GM23338 (cell line): ENCODE data around the gene CFAP100.

ENCODE experiments used
- CREB1 ChIP-seq: fragments of 250-450 bp; sonication (Bioruptor Pico); IDR thresholded peaks from 2 replicates; pipeline ENCODE4 v1.5.0; 2020; ENCODE audit warnings: low read depth, mild to moderate bottlenecking, moderate library complexity
- CTCF ChIP-seq, 2 experiments: fragments of 200-600 bp in 1 of 2; sonication (generic) in 1 of 2; conservative IDR thresholded peaks; 2 replicates each; pipeline versions ENCODE4 v1.5.1 to v1.6.1; 2016 to 2017; ENCODE audit warnings: antibody characterized with exemption in 2 of 2, low read depth in 2 of 2, mild to moderate bottlenecking in 2 of 2, moderate library complexity in 1 of 2
- ETS1 ChIP-seq: IDR thresholded peaks from 2 replicates; pipeline ENCODE4 v1.6.1; 2016; ENCODE audit warnings: antibody characterized with exemption
- EZH2 ChIP-seq: fragments of 200-600 bp; sonication (generic); IDR thresholded peaks from one replicate; pipeline ENCODE4 v1.8.0; 2017; ENCODE audit warnings: antibody characterized with exemption, mild to moderate bottlenecking, low read depth; ENCODE audit not compliant: unreplicated experiment
- EZH2phosphoT487 ChIP-seq: fragments of 200-600 bp; sonication (generic); IDR thresholded peaks from one replicate; pipeline ENCODE4 v1.8.1; 2018; ENCODE audit warnings: antibody characterized with exemption; ENCODE audit not compliant: unreplicated experiment
- JUNB ChIP-seq: IDR thresholded peaks from one replicate; pipeline ENCODE4 v1.6.1; 2016; ENCODE audit warnings: antibody characterized with exemption; ENCODE audit not compliant: unreplicated experiment
- NANOG ChIP-seq: IDR thresholded peaks from 2 replicates; pipeline ENCODE4 v1.6.1; 2016; ENCODE audit warnings: antibody characterized with exemption, borderline replicate concordance
- POLR2AphosphoS5 ChIP-seq: IDR thresholded peaks from 2 replicates; pipeline ENCODE4 v1.6.1; 2016; ENCODE audit warnings: antibody characterized with exemption, low read depth
- REST ChIP-seq: IDR thresholded peaks from one replicate; pipeline ENCODE4 v1.6.1; 2018; ENCODE audit warnings: antibody characterized with exemption; ENCODE audit not compliant: unreplicated experiment
- STAT1 ChIP-seq: IDR thresholded peaks from one replicate; pipeline ENCODE4 v1.6.1; 2016; ENCODE audit warnings: antibody characterized with exemption; ENCODE audit not compliant: unreplicated experiment
- ZNF114 ChIP-seq: fragments of 250-450 bp; sonication (Bioruptor Pico); IDR thresholded peaks from 2 replicates; pipeline ENCODE4 v1.5.0; 2020; ENCODE audit warnings: mild to moderate bottlenecking, moderate library complexity
- ZNF331 ChIP-seq: fragments of 250-450 bp; sonication (Bioruptor Pico); IDR thresholded peaks from 2 replicates; pipeline ENCODE4 v1.5.0; 2020; ENCODE audit warnings: low read depth, mild to moderate bottlenecking, moderate library complexity
- ZNF462 ChIP-seq: fragments of 250-450 bp; sonication (Bioruptor Pico); IDR thresholded peaks from 2 replicates; pipeline ENCODE4 v1.5.0; 2020; ENCODE audit warnings: mild to moderate bottlenecking, moderate library complexity

- TF ChIP-seq CTCF (conservative IDR thresholded peaks at IDR 0.05; ENCODE audit: low read depth in 2 of 2) (no peak), POLR2AphosphoS5 (no peak), EZH2 (no peak), ZNF114 (no peak), EZH2phosphoT487 (no peak), CREB1 (CRISPR knock-in tag) (no peak), REST (no peak), ZNF331 (CRISPR knock-in tag) (no peak), ETS1 (no peak), ZNF462 (no peak), STAT1 (no peak), NANOG (no peak), JUNB (no peak)
Measured at GRCh38 chr3:126463521-126463920, 68.8 kb downstream of the CFAP100 start.
